Activated CD4-positive, alpha-beta T cell treated with anti-CD3 and anti-CD28 coated beads for 36 hours (primary cell): ENCODE measurements around the gene SLC35B2. TPM values are rescaled to one million over a fixed set of nuclear protein-coding genes. Genes with fewer than 3 reads are reported as not detected.
A peak's percentile ranks its signal among the peaks of the same experiment; 100 is the strongest.

Experiments
- ATAC-seq: fragments of 200-7000 bp; cut with Tn5 transposase; one replicate; pipeline ENCODE4 v1.10.0; 2021; ENCODE audit warnings: mild to moderate bottlenecking, moderate library complexity
- CTCF ChIA-PET: fragments of 350-600 bp; sonication (Branson Sonifier 250); formaldehyde crosslinking; loops from one replicate; lab custom pipeline; 2021; ENCODE audit warnings: antibody characterized with exemption; lab: Charles Lee
- POLR2A ChIA-PET: fragments of 350-600 bp; sonication (Branson Sonifier 250); formaldehyde crosslinking; loops from one replicate; lab custom pipeline; 2021; ENCODE audit warnings: antibody characterized with exemption, inconsistent platforms; lab: Charles Lee
- DNase-seq: peaks from one replicate; pipeline ENCODE4 v3.0.0-alpha.2; 2020
- H3K27ac Mint-ChIP-seq: one replicate; pipeline ENCODE4 v1.8.0; 2021; ENCODE audit warnings: mixed read lengths
- H3K27me3 Mint-ChIP-seq: one replicate; pipeline ENCODE4 v1.8.0; 2021; ENCODE audit warnings: mixed read lengths
- H3K36me3 Mint-ChIP-seq: one replicate; pipeline ENCODE4 v1.8.0; 2021; ENCODE audit warnings: low read depth, mixed read lengths
- H3K4me1 Mint-ChIP-seq: one replicate; pipeline ENCODE4 v1.8.0; 2021; ENCODE audit warnings: mixed read lengths
- H3K4me3 Mint-ChIP-seq: one replicate; pipeline ENCODE4 v1.8.0; 2021; ENCODE audit warnings: mild to moderate bottlenecking, moderate library complexity, mixed read lengths
- H3K9me3 Mint-ChIP-seq: one replicate; pipeline ENCODE4 v1.8.0; 2021; ENCODE audit warnings: low read depth, mixed read lengths
- intact Hi-C, 2 experiments: fragments of 100-400 bp; cut with DNase I in 1 of 2; cut with micrococcal nuclease in 1 of 2; formaldehyde crosslinking; loops; one replicate each; pipeline versions ENCODE4 v1.14.2 to v1.15.1; 2022 to 2024; cut with DNase I, micrococcal nuclease
- total RNA-seq, 2 experiments: library from RNA; stranded (reverse); gene quantifications; one replicate each; pipeline ENCODE4 v1.2.3, GENCODE V29; 2021

SLC35B2 gene
- total RNA-seq, 2 experiments from 2014 or later = 14.1 TPM

DNA sequence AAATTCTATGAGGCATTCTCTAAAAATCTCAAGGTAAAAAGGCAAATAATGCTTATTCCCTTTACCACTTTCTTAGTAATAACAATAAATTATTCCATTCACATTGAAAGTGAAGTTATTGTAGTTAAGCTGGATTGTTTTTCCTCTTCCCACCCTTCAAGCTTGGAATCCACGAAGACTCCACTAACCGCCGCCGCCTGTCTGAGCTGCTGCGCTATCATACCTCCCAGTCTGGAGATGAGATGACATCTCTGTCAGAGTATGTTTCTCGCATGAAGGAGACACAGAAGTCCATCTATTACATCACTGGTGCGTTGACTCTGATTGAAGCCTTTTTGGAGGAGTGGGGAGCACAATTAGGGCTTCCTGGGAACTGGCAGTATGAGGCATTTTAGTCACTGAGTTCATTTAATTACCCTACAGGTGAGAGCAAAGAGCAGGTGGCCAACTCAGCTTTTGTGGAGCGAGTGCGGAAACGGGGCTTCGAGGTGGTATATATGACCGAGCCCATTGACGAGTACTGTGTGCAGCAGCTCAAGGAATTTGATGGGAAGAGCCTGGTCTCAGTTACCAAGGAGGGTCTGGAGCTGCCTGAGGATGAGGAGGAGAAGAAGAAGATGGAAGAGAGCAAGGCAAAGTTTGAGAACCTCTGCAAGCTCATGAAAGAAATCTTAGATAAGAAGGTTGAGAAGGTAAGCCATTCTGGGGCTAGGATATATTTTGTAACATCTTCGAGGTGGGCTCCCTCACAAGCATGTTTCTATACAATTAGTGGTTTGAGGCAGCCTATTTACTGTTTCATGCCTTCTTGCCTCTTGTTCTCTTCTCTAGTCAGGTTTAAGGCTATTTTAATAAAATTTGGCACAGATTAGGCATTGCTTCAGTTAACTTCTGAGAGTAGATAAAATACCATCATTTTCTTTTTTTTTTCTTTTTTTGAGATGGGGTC, 5.5 kb downstream of the SLC35B2 start:
- peak overlapping the region; percentile 97 for H3K4me3 Mint-ChIP-seq

DNA sequence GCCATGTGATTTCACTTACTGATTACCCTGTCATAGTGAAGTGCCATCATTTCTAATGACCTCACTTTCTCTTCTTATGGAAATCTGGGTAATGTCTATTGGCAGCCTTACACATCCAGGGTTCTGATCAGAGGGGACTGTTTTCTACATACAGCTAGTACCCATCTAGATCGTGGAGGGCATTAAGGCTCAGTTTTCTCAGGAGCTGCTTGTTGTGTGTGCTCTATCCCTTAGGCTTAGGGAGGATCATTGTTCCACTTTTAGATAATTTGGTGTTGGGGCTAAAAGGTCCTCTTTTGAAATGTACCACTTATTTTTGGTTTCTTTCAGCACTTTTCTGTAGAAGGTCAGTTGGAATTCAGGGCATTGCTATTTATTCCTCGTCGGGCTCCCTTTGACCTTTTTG, 6.6 kb downstream of the SLC35B2 start:
- intact Hi-C loops = no loop called here
- CTCF ChIA-PET = interaction anchor here (1.3 to 2.1 kb wide), 3 partner anchors 15 to 79 kb away, joined by 4 to 10 read pairs (median 6); no protein-coding TSS in a partner anchor
- peak overlapping the region; percentile 97 for H3K4me3 Mint-ChIP-seq

More for the DNA sequence above, 5.5 kb downstream of the SLC35B2 start:
- CTCF ChIA-PET = interaction anchor here (1.3 to 3.0 kb wide), 4 partner anchors 10 to 80 kb away, joined by 4 to 10 read pairs (median 8); no protein-coding TSS in a partner anchor
- peaks cover 82% of the 10 kb centered on the region for H3K36me3 Mint-ChIP-seq
- H3K4me1 Mint-ChIP-seq = peaks cover 70% of the 10 kb centered on the region
- DNase-seq (no peak), ATAC-seq (no peak)
- no peaks in the 10 kb centered on the region for H3K9me3 Mint-ChIP-seq
- intact Hi-C loops = no loop called here
- H3K27me3 Mint-ChIP-seq = no peaks in the 10 kb centered on the region
- peak overlapping the region; percentile 44 for H3K27ac Mint-ChIP-seq
- POLR2A ChIA-PET = interaction anchor here (0.7 to 0.9 kb wide), 2 partner anchors 60 to 152 kb away, joined by 3 read pairs; no protein-coding TSS in a partner anchor

GRCh38 chr6:44250067-44250717, 7.1 kb downstream of the SLC35B2 start:
- intact Hi-C loops = no loop called here
- ATAC-seq (no peak), DNase-seq (no peak)
- peaks cover 82% of the 10 kb centered on the region for H3K36me3 Mint-ChIP-seq
- peaks cover 62% of the 10 kb centered on the region for H3K4me1 Mint-ChIP-seq
- peak overlapping the region; percentile 99 for H3K27ac Mint-ChIP-seq
- H3K27me3 Mint-ChIP-seq = no peaks in the 10 kb centered on the region
- H3K4me3 Mint-ChIP-seq = peak overlapping the region; percentile 97
- no peaks in the 10 kb centered on the region for H3K9me3 Mint-ChIP-seq
- POLR2A ChIA-PET = no interaction called here
- CTCF ChIA-PET = interaction anchor here (2.1 kb wide), 1 partner anchor 78 kb away, joined by 10 read pairs; no protein-coding TSS in a partner anchor

More for the DNA sequence above, 6.6 kb downstream of the SLC35B2 start:
- H3K9me3 Mint-ChIP-seq = no peaks in the 10 kb centered on the region
- POLR2A ChIA-PET = interaction anchor here (0.5 to 0.6 kb wide), 2 partner anchors 56 to 1069 kb away, joined by 3 read pairs; partner anchors contain the start of gene CUL9
- DNase-seq = no peak
- peaks cover 82% of the 10 kb centered on the region for H3K36me3 Mint-ChIP-seq
- no peak for ATAC-seq
- peaks cover 62% of the 10 kb centered on the region for H3K4me1 Mint-ChIP-seq
- H3K27me3 Mint-ChIP-seq = no peaks in the 10 kb centered on the region
- peak overlapping the region; percentile 99 for H3K27ac Mint-ChIP-seq

GRCh38 chr6:44249082-44249748, 8.1 kb downstream of the SLC35B2 start:
- Mint-ChIP-seq H3K36me3 (peaks cover 73% of the 10 kb centered on the region), H3K27ac (peak overlapping the region; percentile 99), H3K4me3 (peak overlapping the region; percentile 97), H3K27me3 (no peaks in the 10 kb centered on the region), H3K4me1 (peaks cover 56% of the 10 kb centered on the region), H3K9me3 (no peaks in the 10 kb centered on the region)
- DNase-seq = no peak
- ChIA-PET CTCF (interaction anchor here (0.7 to 4.9 kb wide), 2 partner anchors 7 to 29 kb away, joined by 3 to 40 read pairs; partner anchors contain the start of gene SLC35B2), POLR2A (interaction anchor here (0.6 to 1.1 kb wide), 3 partner anchors 15 to 822 kb away, joined by 4 to 5 read pairs (median 5); partner anchors contain the start of gene ABCC10)
- intact Hi-C loops = loop anchor here (5.0 to 10.0 kb wide), 4 partner anchors 477 to 1126 kb away; partner anchors contain the start of genes POLH (in 1 of the 2), POLR1C (in 1 of the 2), SUPT3H (in 1 of the 2) and VEGFA (in 1 of the 2)
- no peak for ATAC-seq

DNA sequence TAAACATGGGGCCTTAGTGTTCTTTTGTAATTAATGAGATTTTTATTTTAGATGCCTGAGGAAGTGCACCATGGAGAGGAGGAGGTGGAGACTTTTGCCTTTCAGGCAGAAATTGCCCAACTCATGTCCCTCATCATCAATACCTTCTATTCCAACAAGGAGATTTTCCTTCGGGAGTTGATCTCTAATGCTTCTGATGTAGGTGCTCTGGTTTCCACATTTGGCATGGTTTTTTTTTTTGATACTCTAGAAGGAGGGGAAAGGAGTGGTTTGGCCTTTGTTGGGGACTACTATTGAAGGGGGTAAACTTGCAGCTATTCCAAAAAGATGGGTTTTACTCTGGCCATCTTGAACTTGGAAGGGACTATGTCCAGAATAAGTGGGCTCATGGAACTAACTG, 8.7 kb downstream of the SLC35B2 start:
- Mint-ChIP-seq H3K27ac (peak overlapping the region; percentile 99), H3K27me3 (no peaks in the 10 kb centered on the region), H3K4me1 (peaks cover 53% of the 10 kb centered on the region), H3K4me3 (peak overlapping the region; percentile 97), H3K36me3 (peaks cover 68% of the 10 kb centered on the region), H3K9me3 (no peaks in the 10 kb centered on the region)
- ATAC-seq (no peak), DNase-seq (no peak)
- CTCF ChIA-PET = interaction anchor here (0.7 to 4.9 kb wide), 3 partner anchors 8 to 76 kb away, joined by 3 to 40 read pairs (median 3); partner anchors contain the start of gene SLC35B2
- POLR2A ChIA-PET = interaction anchor here (1.1 to 5.0 kb wide), 3 partner anchors 8 to 25 kb away, joined by 5 to 70 read pairs (median 55); partner anchors contain the start of genes SLC29A1 and SLC35B2
- intact Hi-C loops = loop anchor here (5.0 to 10.0 kb wide), 4 partner anchors 476 to 1126 kb away; partner anchors contain the start of genes POLH (in 1 of the 2), POLR1C (in 1 of the 2), SUPT3H (in 1 of the 2) and VEGFA (in 1 of the 2)

DNA sequence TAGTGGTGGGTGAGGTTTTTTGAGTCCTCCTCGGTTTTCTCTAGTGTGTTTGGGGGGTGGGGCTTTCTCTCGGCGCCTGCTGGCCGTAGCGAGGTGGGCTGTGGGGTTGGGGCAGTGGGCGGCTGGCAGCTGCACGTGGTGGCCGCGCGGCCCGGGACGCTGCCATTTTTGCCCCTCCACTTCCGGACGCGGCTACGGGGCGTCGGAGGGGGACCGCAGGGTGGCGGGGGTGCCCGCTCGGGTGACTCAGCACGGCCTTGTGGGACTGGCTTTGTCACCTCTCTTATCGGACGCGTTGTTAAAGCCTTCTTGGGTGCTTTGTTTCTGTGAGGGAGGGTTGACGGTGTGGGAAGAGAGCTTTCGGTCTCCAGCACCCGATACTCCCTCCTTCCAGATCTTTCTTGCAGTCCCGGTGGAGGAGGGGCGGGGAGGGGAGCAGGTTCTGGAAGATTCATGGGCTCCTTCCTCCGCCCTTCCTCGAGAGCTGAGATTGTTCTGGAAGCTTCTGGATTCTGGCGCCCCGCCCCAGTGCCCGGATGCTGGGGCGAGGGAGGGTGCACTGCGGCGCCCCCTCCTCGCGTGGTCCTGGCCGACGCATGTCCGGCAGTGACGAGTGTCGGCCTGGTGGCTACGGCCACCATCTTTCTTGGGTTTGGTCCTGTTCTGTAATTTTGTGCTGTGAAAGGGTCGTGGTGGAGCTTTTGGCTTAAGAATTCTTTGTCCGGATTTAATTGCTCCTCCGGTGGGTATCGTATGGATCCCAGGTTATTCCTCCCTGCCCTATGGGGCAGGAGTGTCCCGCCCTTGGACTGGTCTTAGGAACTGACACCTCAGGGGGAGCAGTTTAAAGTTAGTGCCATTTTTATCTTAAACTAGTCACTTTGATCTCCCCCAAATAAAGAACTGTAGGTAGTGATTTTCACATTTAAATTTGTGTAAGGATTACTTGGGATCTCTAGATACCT, 9.7 kb downstream of the SLC35B2 start:
- DNase-seq = peak; percentile 94
- no peaks in the 10 kb centered on the region for H3K27me3 Mint-ChIP-seq
- intact Hi-C loops = loop anchor here (1.0 to 10.0 kb wide), 11 partner anchors 10 to 1127 kb away; partner anchors contain the start of genes SLC35B2 (in 2 of the 2), VEGFA (in 2 of the 2), CDC5L (in 1 of the 2) and MRPL14 (in 1 of the 2)
- H3K4me3 Mint-ChIP-seq = peak overlapping the region; percentile 97
- peak; percentile 52 for ATAC-seq
- peak overlapping the region; percentile 99 for H3K27ac Mint-ChIP-seq
- POLR2A ChIA-PET = interaction anchor here (0.6 to 5.0 kb wide), 13 partner anchors 9 to 1195 kb away, joined by 3 to 70 read pairs (median 8); partner anchors contain the start of genes CDC5L, GTPBP2, SLC29A1 and SLC35B2
- CTCF ChIA-PET = interaction anchor here (0.6 to 4.9 kb wide), 7 partner anchors 9 to 474 kb away, joined by 3 to 40 read pairs (median 4); partner anchors contain the start of gene SLC35B2
- H3K36me3 Mint-ChIP-seq = peaks cover 59% of the 10 kb centered on the region
- no peaks in the 10 kb centered on the region for H3K9me3 Mint-ChIP-seq
- peaks cover 44% of the 10 kb centered on the region for H3K4me1 Mint-ChIP-seq

DNA sequence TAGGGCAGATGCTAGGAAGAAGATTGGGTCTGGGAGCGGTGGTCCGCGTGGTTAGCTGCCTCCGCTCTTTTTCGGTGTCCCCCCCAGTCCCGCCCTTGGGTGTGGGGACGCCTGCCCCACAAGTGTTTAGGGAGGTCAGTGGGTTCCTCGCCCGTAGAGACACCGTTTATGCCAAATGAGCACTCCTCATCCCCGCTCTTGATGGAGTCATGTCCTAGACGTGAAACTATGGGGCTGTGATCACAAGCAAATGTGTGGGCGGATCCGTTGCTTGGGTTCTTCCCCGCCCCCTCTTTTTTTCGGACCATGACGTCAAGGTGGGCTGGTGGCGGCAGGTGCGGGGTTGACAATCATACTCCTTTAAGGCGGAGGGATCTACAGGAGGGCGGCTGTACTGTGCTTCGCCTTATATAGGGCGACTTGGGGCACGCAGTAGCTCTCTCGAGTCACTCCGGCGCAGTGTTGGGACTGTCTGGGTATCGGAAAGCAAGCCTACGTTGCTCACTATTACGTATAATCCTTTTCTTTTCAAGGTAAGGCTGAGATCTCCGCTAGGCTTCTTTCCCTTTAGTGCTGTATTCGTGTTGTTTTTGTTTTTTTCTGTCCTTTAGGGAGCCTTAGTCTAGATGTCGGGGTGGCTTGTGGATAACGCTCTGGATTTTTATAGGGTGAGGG, 10.5 kb downstream of the SLC35B2 start, which contains the start of gene HSP90AB1:
TSS of gene HSP90AB1 (plus strand) at position 439 of the 675 bp plus-strand sequence. CDS start 1,529 bp downstream, outside the sequence.
- H3K27ac Mint-ChIP-seq = peak within 1 kb of the TSS; percentile 99
- peaks cover 44% of the 10 kb centered on the region for H3K4me1 Mint-ChIP-seq
- H3K9me3 Mint-ChIP-seq = no peaks in the 10 kb centered on the region
- peak within 1 kb of the TSS; percentile 97 for H3K4me3 Mint-ChIP-seq
- intact Hi-C loops = loop anchor here (1.0 to 10.0 kb wide), 16 partner anchors 8 to 1128 kb away; partner anchors contain the start of genes MRPL14 (in 2 of the 2), NFKBIE (in 2 of the 2), SLC35B2 (in 2 of the 2) and TMEM63B (in 2 of the 2)
- peak; percentile 98 for DNase-seq
- ChIA-PET POLR2A (interaction anchor here (0.6 to 5.0 kb wide), 16 partner anchors 9 to 617 kb away, joined by 3 to 70 read pairs (median 6); partner anchors contain the start of genes CAPN11, CDC5L, GTPBP2 and SLC29A1), CTCF (interaction anchor here (0.6 to 4.9 kb wide), 8 partner anchors 9 to 473 kb away, joined by 3 to 40 read pairs (median 5); partner anchors contain the start of gene SLC35B2)
- no peaks in the 10 kb centered on the region for H3K27me3 Mint-ChIP-seq
- ATAC-seq = peak; percentile 86
- peaks cover 50% of the 10 kb centered on the region for H3K36me3 Mint-ChIP-seq

GRCh38 chr6:44245912-44246662, 11.2 kb downstream of the SLC35B2 start:
- DNase-seq (peak; percentile 92), ATAC-seq (peak; percentile 47)
- Mint-ChIP-seq H3K4me3 (peak overlapping the region; percentile 97), H3K9me3 (no peaks in the 10 kb centered on the region), H3K4me1 (peaks cover 37% of the 10 kb centered on the region), H3K27ac (peak overlapping the region; percentile 99), H3K27me3 (no peaks in the 10 kb centered on the region), H3K36me3 (peaks cover 43% of the 10 kb centered on the region)
- ChIA-PET CTCF (interaction anchor here (1.1 to 4.9 kb wide), 8 partner anchors 9 to 89 kb away, joined by 3 to 40 read pairs (median 6); partner anchors contain the start of genes SLC29A1 and SLC35B2), POLR2A (interaction anchor here (0.6 to 5.0 kb wide), 16 partner anchors 8 to 617 kb away, joined by 3 to 70 read pairs (median 6); partner anchors contain the start of genes CAPN11, CDC5L, GTPBP2 and SLC29A1)
- intact Hi-C loops = loop anchor here (1.0 to 10.0 kb wide), 13 partner anchors 8 to 1129 kb away; partner anchors contain the start of genes MRPL14 (in 2 of the 2), TMEM63B (in 2 of the 2), VEGFA (in 2 of the 2) and GTPBP2 (in 1 of the 2)
